Measurements from ENCODE around the gene DMKN.

DMKN gene

DNA sequence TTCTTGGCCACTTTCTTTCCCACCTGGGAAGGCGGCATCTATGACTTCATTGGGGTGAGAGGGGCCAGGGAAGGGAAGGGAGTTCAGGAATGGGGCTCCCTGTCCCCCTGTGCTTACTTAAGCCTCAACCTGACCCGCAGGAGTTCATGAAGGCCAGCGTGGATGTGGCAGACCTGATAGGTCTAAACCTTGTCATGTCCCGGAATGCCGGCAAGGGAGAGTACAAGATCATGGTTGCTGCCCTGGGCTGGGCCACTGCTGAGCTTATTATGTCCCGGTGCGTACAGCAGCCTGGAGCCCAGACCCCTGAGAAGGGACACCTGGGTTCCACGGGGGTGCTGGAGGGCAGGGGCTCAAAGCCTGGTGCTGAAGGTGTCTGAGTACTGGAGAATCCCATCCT lies 33.1 kb upstream of the DMKN start:
- Histone ChIP-seq H3K27ac (ENCODE audit: low read length) (no peak overlapping the region), H3K27me3 (ENCODE audit: control insufficient read depth in 1 of 2, insufficient read depth in 2 of 2, low read length in 2 of 2) (no peaks in the 10 kb centered on the region), H3K36me3 (ENCODE audit: control insufficient read depth in 2 of 2, insufficient read depth in 2 of 2, low read length in 2 of 2) (peaks cover 0 to 8% of the 10 kb centered on the region in 2 donors), H3K4me3 (ENCODE audit: low read length in 2 of 2) (peak overlapping the region; percentile 87 to 88), H3K9me3 (ENCODE audit: control insufficient read depth in 2 of 2, low read length in 2 of 2) (no peaks in the 10 kb centered on the region), H3K9ac (ENCODE audit: low read length in 2 of 2) (peak overlapping the region; percentile 90 to 95), H3K4me1 (ENCODE audit: control insufficient read depth, insufficient read depth, low read length) (peaks cover 27% of the 10 kb centered on the region)

DNA sequence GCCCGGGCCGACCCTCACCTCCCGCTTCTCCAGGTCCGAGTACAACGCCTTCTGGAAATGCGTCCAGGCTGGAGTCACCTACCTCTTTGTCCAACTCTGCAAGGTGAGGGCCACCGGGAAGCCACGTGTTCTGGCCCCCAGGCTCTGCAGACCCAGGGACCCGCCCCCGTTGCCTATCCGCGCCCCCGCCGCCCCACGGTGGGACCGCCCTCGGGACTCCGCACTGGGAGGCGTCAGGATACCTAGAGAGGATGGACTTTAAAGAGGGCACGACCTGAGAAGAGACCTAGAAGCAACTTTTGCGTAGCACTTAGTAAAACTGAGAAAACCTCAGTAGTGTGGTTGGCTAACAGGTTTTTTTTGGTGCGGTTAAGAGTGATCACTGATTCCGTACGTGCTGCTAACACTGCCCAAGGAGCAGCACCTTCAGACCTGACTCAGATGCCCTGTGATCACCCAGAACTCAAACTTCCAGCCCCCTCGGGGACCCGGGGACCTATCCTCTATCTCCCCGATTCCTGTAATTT lies 32.5 kb upstream of the DMKN start:
- Histone ChIP-seq H3K4me3 (ENCODE audit: low read length in 2 of 2) (peak overlapping the region; percentile 87 to 88), H3K9me3 (ENCODE audit: control insufficient read depth in 2 of 2, low read length in 2 of 2) (no peaks in the 10 kb centered on the region), H3K27ac (ENCODE audit: low read length) (peak overlapping the region; percentile 76), H3K4me1 (ENCODE audit: control insufficient read depth, insufficient read depth, low read length) (peaks cover 27% of the 10 kb centered on the region), H3K9ac (ENCODE audit: low read length in 2 of 2) (peak overlapping the region; percentile 90 to 95), H3K36me3 (ENCODE audit: control insufficient read depth in 2 of 2, insufficient read depth in 2 of 2, low read length in 2 of 2) (peaks cover 0 to 8% of the 10 kb centered on the region in 2 donors), H3K27me3 (ENCODE audit: control insufficient read depth in 1 of 2, insufficient read depth in 2 of 2, low read length in 2 of 2) (no peaks in the 10 kb centered on the region)

DNA sequence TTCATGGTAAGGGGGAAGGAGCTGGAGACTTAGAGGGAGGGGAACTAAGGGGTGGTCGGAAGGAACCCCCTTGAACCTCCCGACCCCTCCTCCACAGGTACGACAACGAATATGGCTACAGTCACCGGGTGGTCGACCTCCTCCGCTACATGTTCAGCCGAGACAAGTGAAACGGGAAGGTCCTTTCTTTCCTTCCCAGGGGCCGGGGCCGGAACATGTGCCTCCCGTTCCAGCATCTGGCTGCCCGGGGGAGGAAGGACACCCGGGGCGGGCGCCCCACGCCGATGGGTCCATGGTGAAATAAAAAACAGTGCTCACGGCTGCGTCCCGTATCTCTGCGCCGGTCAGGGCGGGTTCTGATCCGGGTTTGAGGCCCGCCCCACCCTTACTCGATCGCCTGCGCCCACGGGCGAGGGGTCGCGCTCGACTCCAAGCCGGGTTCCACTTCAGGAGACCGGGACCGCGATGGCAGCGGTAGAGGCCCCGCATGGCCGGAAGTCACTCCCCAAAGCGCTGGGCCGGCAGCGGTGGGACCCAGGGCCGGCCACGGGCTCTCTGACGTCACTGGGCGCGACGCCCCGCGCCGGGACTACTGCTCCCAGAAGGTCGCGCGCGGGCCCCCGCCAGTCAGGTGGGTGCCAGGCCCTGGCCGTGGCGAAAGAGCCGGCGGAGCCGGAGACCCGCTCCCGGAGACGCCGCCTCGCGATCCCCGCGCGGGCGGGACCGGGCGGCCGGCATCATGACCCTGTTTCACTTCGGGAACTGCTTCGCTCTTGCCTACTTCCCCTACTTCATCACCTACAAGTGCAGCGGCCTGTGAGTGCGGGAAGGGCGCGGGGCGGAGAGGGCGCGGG lies 31.8 kb upstream of the DMKN start, which contains the start of gene TMEM147:
Gene TMEM147 (plus strand): TSS at position 626 of the 854 bp plus-strand sequence. CDS start 114 bp downstream, at position 740.
- Histone ChIP-seq H3K4me1 (ENCODE audit: control insufficient read depth, insufficient read depth, low read length) (peaks cover 27% of the 10 kb centered on the region), H3K4me3 (ENCODE audit: low read length in 2 of 2) (peak within 1 kb of the TSS; percentile 87 to 88), H3K36me3 (ENCODE audit: control insufficient read depth in 2 of 2, insufficient read depth in 2 of 2, low read length in 2 of 2) (peaks cover 0 to 8% of the 10 kb centered on the region in 2 donors), H3K9ac (ENCODE audit: low read length in 2 of 2) (peak within 1 kb of the TSS; percentile 90 to 95), H3K9me3 (ENCODE audit: control insufficient read depth in 2 of 2, low read length in 2 of 2) (no peaks in the 10 kb centered on the region), H3K27ac (ENCODE audit: low read length) (peak within 1 kb of the TSS; percentile 76), H3K27me3 (ENCODE audit: control insufficient read depth in 1 of 2, insufficient read depth in 2 of 2, low read length in 2 of 2) (no peaks in the 10 kb centered on the region)

DNA sequence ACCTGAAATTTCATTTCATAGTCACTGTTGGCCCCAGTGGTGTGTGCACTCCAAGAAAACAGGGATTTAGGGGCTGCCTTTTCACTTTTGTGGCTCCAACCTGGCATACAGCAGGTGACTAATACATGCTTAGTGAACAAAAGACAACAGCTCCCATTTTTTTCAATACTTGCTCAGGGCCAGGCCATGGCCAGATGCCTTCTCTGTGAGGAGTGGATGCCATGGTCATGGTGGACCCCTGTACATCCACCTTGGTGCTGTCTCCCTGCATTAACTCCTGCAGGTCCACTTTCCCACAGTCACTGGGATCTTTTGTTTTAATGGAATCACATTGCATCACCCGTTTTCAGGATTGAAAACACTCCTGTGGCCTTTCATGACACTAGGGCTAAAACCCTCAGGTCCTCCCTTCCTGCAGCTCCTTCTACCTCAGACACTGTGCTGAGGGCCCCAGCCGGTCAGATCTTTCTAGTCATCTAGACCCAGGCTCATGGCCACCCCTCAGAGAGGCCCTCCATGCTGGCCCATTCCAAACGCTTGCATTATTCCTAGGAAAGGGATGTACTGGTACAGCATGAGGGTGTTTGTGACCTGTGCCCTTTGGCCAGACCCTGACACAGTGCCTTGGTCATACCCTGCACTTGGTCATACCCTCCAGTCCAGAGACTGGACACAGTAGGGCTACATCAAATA lies 30.8 kb upstream of the DMKN start:
- peak overlapping the region; percentile 76 for H3K27ac ChIP-seq (ENCODE audit: low read length)
- peak overlapping the region; percentile 90 to 95 for H3K9ac ChIP-seq (ENCODE audit: low read length in 2 of 2)

DNA sequence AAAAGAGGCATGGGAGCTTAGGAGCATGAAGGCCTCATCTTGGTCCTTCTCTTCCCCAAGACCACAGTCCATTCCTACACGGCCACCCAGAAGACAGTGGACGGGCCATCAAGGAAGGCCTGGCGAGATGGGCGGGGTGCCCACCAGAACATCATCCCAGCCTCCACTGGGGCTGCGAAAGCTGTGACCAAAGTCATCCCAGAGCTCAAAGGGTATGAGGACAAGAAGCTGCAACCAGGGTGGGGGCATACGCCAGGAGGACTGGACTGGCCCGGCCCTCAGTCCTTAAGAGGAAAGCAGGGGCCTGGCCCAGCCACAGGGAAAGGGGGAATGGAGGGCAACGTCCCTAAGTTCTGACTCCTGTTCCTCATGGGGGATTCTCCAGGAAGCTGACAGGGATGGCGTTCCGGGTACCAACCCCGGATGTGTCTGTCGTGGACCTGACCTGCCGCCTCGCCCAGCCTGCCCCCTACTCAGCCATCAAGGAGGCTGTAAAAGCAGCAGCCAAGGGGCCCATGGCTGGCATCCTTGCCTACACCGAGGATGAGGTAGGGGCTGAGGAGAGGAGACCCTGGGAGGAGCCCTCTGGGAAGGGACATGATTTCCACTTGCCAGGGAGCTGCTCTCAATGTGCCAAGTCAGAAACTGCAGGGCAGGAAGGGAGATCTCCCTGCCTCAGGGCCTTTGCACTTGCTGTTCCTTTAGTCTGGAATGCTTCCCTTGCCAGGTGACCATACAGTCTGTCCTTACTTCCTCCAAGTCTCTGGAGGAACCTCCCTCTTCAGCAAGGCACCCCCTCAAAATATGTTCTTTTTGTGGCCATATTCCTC lies 30.0 kb upstream of the DMKN start:
- Histone ChIP-seq H3K4me3 (ENCODE audit: low read length in 2 of 2) (no peak overlapping the region), H3K27ac (ENCODE audit: low read length) (no peak overlapping the region), H3K27me3 (ENCODE audit: control insufficient read depth in 1 of 2, insufficient read depth in 2 of 2, low read length in 2 of 2) (no peaks in the 10 kb centered on the region), H3K9me3 (ENCODE audit: control insufficient read depth in 2 of 2, low read length in 2 of 2) (no peaks in the 10 kb centered on the region), H3K36me3 (ENCODE audit: control insufficient read depth in 2 of 2, insufficient read depth in 2 of 2, low read length in 2 of 2) (peaks cover 0 to 8% of the 10 kb centered on the region in 2 donors), H3K4me1 (ENCODE audit: control insufficient read depth, insufficient read depth, low read length) (peaks cover 27% of the 10 kb centered on the region), H3K9ac (ENCODE audit: low read length in 2 of 2) (no peak overlapping the region)

More for the DNA sequence above, 30.8 kb upstream of the DMKN start:
- Histone ChIP-seq H3K9me3 (ENCODE audit: control insufficient read depth in 2 of 2, low read length in 2 of 2) (no peaks in the 10 kb centered on the region), H3K4me3 (ENCODE audit: low read length in 2 of 2) (peak overlapping the region; percentile 87 to 88), H3K27me3 (ENCODE audit: control insufficient read depth in 1 of 2, insufficient read depth in 2 of 2, low read length in 2 of 2) (no peaks in the 10 kb centered on the region), H3K4me1 (ENCODE audit: control insufficient read depth, insufficient read depth, low read length) (peaks cover 27% of the 10 kb centered on the region), H3K36me3 (ENCODE audit: control insufficient read depth in 2 of 2, insufficient read depth in 2 of 2, low read length in 2 of 2) (peaks cover 0 to 8% of the 10 kb centered on the region in 2 donors)

DNA sequence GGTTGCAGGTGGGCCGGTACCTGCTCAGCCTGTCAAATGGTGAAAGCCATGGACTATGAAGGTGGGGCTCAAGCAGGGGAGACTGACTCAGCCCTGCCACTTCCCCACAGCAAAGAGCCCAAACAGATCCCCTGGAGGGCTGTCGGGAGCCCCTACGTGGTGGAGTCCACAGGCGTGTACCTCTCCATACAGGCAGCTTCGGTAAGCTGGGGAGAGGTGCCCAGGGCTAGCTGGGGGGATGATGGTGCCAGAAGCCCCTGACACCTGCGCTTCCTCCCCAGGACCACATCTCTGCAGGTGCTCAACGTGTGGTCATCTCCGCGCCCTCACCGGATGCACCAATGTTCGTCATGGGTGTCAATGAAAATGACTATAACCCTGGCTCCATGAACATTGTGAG lies 28.8 kb upstream of the DMKN start:
- Histone ChIP-seq H3K27ac (ENCODE audit: low read length) (no peak overlapping the region), H3K4me1 (ENCODE audit: control insufficient read depth, insufficient read depth, low read length) (peaks cover 27% of the 10 kb centered on the region), H3K9ac (ENCODE audit: low read length in 2 of 2) (no peak overlapping the region), H3K27me3 (ENCODE audit: control insufficient read depth in 1 of 2, insufficient read depth in 2 of 2, low read length in 2 of 2) (no peaks in the 10 kb centered on the region), H3K9me3 (ENCODE audit: control insufficient read depth in 2 of 2, low read length in 2 of 2) (no peaks in the 10 kb centered on the region), H3K4me3 (ENCODE audit: low read length in 2 of 2) (no peak overlapping the region), H3K36me3 (ENCODE audit: control insufficient read depth in 2 of 2, insufficient read depth in 2 of 2, low read length in 2 of 2) (peaks cover 0 to 5% of the 10 kb centered on the region in 2 donors)

DNA sequence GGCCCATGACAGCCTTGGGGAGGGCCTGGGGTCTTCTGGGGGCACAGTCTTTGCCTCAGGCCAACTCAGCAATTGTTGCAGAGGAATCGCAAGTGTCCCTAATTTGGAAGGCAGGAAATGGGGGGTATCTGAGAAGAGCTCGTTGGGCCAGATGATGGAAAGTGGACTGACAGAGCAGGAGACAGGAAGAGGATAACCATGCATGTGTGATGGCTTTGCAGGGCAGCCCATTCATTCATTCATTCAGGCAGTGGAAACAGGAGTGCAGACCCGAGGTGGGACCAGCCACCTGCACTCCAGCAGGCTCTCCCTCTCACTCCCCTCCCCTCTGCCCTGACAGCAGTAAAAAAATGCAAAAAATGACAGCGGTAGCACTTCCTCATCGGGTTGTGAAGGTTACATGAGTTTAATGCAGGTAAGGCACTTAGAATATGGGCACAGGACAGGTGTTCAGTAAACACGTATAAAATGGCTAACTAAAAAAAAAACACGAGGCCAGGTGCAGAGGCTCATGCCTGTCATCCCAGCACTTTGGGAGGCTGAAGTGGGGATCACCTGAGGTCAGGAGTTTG lies 27.0 kb upstream of the DMKN start:
- Histone ChIP-seq H3K36me3 (ENCODE audit: control insufficient read depth in 2 of 2, insufficient read depth in 2 of 2, low read length in 2 of 2) (peaks cover 0 to 3% of the 10 kb centered on the region in 2 donors), H3K4me3 (ENCODE audit: low read length in 2 of 2) (no peak overlapping the region), H3K4me1 (ENCODE audit: control insufficient read depth, insufficient read depth, low read length) (peaks cover 10% of the 10 kb centered on the region), H3K9ac (ENCODE audit: low read length in 2 of 2) (no peak overlapping the region), H3K9me3 (ENCODE audit: control insufficient read depth in 2 of 2, low read length in 2 of 2) (no peaks in the 10 kb centered on the region), H3K27me3 (ENCODE audit: control insufficient read depth in 1 of 2, insufficient read depth in 2 of 2, low read length in 2 of 2) (no peaks in the 10 kb centered on the region), H3K27ac (ENCODE audit: low read length) (no peak overlapping the region)

DNA sequence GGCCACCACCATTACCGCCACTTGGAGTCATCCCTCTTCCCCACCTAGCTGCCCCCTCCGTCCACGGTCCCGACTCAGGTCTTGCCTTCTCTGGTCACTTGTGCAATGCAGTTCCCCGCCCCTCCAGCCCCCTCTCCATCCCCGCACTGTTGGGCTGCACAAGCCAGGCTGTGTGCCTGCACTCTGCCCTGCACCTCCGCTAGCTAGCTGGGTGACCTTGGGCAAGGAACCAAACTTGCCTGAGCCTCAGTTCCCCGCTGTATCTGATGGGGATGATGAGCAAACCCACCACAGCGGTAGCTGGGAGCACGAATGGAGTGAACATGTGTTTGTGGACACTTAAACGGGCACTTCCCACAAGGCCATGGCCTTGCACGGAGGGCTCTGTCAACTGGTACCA lies 26.4 kb upstream of the DMKN start:
- H3K27ac ChIP-seq (ENCODE audit: low read length), result no peak overlapping the region
- peaks cover 8% of the 10 kb centered on the region for H3K4me1 ChIP-seq (ENCODE audit: control insufficient read depth, insufficient read depth, low read length)
- H3K27me3 ChIP-seq (ENCODE audit: control insufficient read depth in 1 of 2, insufficient read depth in 2 of 2, low read length in 2 of 2), result no peaks in the 10 kb centered on the region
- no peak overlapping the region for H3K9ac ChIP-seq (ENCODE audit: low read length in 2 of 2)
- no peaks in the 10 kb centered on the region for H3K9me3 ChIP-seq (ENCODE audit: control insufficient read depth in 2 of 2, low read length in 2 of 2)
- peaks cover 0 to 3% of the 10 kb centered on the region in 2 donors for H3K36me3 ChIP-seq (ENCODE audit: control insufficient read depth in 2 of 2, insufficient read depth in 2 of 2, low read length in 2 of 2)
- H3K4me3 ChIP-seq (ENCODE audit: low read length in 2 of 2), result no peak overlapping the region

DNA sequence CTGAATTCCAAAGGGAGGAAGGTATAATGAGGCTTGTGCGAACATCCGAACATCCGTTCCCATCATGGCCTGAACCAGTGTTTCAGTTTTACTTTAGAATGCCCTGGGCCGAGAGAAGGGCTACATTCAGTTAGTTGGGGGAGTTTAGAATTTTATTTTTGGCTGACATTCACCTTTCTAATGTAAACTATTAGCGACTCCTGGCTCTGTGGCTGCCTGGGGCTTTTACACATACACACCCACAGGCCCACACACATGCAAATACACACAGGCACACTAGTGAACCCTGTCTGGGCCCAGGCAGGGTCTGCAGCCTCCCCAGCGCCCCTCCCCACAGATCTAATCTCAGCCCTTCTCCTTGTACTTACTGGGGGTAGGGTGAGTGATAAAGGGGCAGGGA lies 25.9 kb upstream of the DMKN start:
- peaks cover 2 to 4% of the 10 kb centered on the region in 2 donors for H3K27me3 ChIP-seq (ENCODE audit: control insufficient read depth in 1 of 2, insufficient read depth in 2 of 2, low read length in 2 of 2)
- H3K27ac ChIP-seq (ENCODE audit: low read length), result no peak overlapping the region
- H3K4me3 ChIP-seq (ENCODE audit: low read length in 2 of 2), result no peak overlapping the region
- no peaks in the 10 kb centered on the region for H3K9me3 ChIP-seq (ENCODE audit: control insufficient read depth in 2 of 2, low read length in 2 of 2)
- H3K36me3 ChIP-seq (ENCODE audit: control insufficient read depth in 2 of 2, insufficient read depth in 2 of 2, low read length in 2 of 2), result peaks cover 0 to 3% of the 10 kb centered on the region in 2 donors
- no peak overlapping the region for H3K9ac ChIP-seq (ENCODE audit: low read length in 2 of 2)
- H3K4me1 ChIP-seq (ENCODE audit: control insufficient read depth, insufficient read depth, low read length), result peaks cover 3% of the 10 kb centered on the region

All from stomach smooth muscle (tissue), 2 donors.